Lung (tissue), 12 donors: ENCODE measurements around the gene STARD10. TPM values are rescaled to one million over a fixed set of nuclear protein-coding genes. Genes with fewer than 3 reads are reported as not detected.

Experiments used
- ATAC-seq: fragments of 200-7000 bp; cut with Tn5 transposase; one replicate; pipeline ENCODE4 v1.9.1; 2020; ENCODE audit warnings: moderate number of reproducible peaks; ENCODE audit not compliant: insufficient read depth, low FRiP score
- DNase-seq, 3 donors: peaks; one replicate each; pipeline ENCODE4 v3.0.0-alpha.2; 2013 to 2017
- H3K27ac ChIP-seq, 2 donors: one replicate each; pipeline ENCODE4 v1.5.1; 2013; ENCODE audit warnings: mild to moderate bottlenecking in 2 of 2, moderate library complexity in 2 of 2, control low read depth in 1 of 2, inconsistent platforms in 1 of 2, low read depth in 1 of 2, low read length in 1 of 2
- H3K27me3 ChIP-seq, 3 donors: one replicate each; pipeline ENCODE4 v1.5.1; 2013; ENCODE audit warnings: low read length in 2 of 3; ENCODE audit not compliant: control insufficient read depth in 3 of 3, insufficient read depth in 3 of 3
- H3K36me3 ChIP-seq, 4 donors: one replicate each; pipeline ENCODE4 v1.5.1; 2013; ENCODE audit warnings: low read length in 4 of 4, mild to moderate bottlenecking in 1 of 4, moderate library complexity in 1 of 4; ENCODE audit not compliant: control insufficient read depth in 4 of 4, insufficient read depth in 4 of 4
- H3K4me1 ChIP-seq, 5 donors: one replicate each; pipeline ENCODE4 v1.5.1; 2013; ENCODE audit warnings: low read length in 5 of 5, mild to moderate bottlenecking in 2 of 5, moderate library complexity in 1 of 5; ENCODE audit not compliant: control insufficient read depth in 5 of 5, insufficient read depth in 5 of 5
- H3K4me3 ChIP-seq: one replicate; pipeline ENCODE4 v1.5.1; 2013; ENCODE audit warnings: mild to moderate bottlenecking, control low read depth, moderate library complexity
- H3K9ac ChIP-seq, 2 donors: one replicate each; pipeline ENCODE4 v1.5.1; 2013; ENCODE audit warnings: low read length in 2 of 2, control low read depth in 1 of 2; ENCODE audit not compliant: insufficient read depth in 1 of 2
- H3K9me3 ChIP-seq, 4 donors: one replicate each; pipeline ENCODE4 v1.5.1; 2013; ENCODE audit warnings: low read length in 3 of 4, mild to moderate bottlenecking in 1 of 4, moderate library complexity in 1 of 4; ENCODE audit not compliant: control insufficient read depth in 4 of 4, insufficient read depth in 3 of 4
- CTCF ChIP-seq: IDR thresholded peaks from 2 replicates; pipeline ENCODE4 v1.5.1; 2012; ENCODE audit warnings: mild to moderate bottlenecking; ENCODE audit errors: control extremely low read depth, extremely low read depth
- WGBS, 2 donors: extraction: QIAGEN DNeasy Blood & Tissue Kit; methylation state at CpG; one replicate each; pipeline ENCODE4 v1.1.7; 2013; 5-methylcytosine and 5-hydroxymethylcytosine counted together
- polyA plus RNA-seq, 2 donors: library from polyadenylated mRNA; stranded (reverse); fragments of 200-250 nt; gene quantifications; one replicate each; pipeline ENCODE4 v1.2.1, GENCODE V29; 2013
- total RNA-seq, 2 donors: library from RNA; depleted of rRNA in 1 of 2; stranded (reverse); fragments of >200 nt in 1 of 2; gene quantifications; one replicate each; pipeline ENCODE4 v1.2.1, GENCODE V29; 2014 to 2021
- donor health status: control.
- donor health status: control.
- donor health status: Bipolar disorder and iron deficiency.
- donor health status: healthy.
- donor health status: DM: yes; HTN: yes; CAD: no.

Gene STARD10
- total and polyA plus RNA-seq, 4 donors = 66.5 to 198 (median 102) TPM

GRCh38 chr11:72788241-72788640, 5.6 kb downstream of the STARD10 start:
- 54 to 64% methylated on average over 7 of the region's 7 CpGs for WGBS, 2 donors
- Histone ChIP-seq H3K4me1 (peaks cover 0 to 20% (median 10%) of the 10 kb centered on the region in 5 donors), H3K27ac (peak overlapping the region in 1 of 2 donors; percentile 60), H3K9me3 (no peaks in the 10 kb centered on the region), H3K27me3 (no peaks in the 10 kb centered on the region), H3K9ac (no peak overlapping the region), H3K4me3 (no peak overlapping the region), H3K36me3 (no peaks in the 10 kb centered on the region)
- ATAC-seq = no peak
- TF ChIP-seq CTCF = no peak
- DNase-seq = no peak

DNA sequence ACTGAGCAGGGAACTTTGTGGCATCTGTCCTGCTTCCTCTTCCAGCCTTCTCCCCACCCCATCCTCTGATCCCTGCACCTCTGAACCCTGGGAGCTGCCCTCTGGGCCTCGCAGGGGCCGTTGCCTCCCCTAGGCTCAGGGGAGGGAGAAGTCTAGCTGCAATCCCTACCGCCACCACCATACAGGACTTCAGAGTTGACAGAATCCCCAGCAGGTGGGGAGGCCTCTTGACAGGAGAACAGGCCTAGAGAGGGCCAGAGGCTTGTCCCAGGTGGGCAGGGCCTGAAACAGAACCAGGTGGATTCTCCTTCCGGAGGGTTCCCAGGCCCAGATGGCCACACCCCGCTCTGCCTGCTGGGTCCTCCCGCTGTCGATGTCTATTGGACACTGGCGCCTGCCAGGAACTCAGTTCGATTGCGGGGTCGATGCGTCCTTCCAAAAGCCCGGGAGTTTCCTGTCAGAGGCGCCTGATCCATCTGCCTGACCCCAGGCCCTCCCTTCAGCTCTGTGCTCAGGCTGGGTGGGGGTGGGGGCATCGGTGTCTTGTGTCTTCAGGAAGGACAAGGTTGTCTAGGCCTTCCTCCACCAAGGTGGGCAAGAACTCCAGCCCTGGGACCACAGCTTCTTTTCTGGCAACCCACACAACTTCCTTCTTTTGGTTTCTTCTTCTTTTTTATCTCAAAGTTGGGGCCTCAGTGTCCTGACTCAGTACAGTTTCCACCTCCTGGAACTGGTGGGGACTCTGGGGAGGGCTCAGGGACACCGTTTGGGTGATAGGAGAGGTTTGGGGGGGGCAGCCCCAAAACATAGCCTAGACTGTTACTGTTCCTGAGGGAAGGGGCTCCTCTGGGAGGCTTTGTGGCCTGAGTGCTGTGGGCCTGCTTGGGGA, 6.4 kb downstream of the STARD10 start:
- H3K27me3 ChIP-seq = no peaks in the 10 kb centered on the region
- no peaks in the 10 kb centered on the region for H3K36me3 ChIP-seq
- WGBS, 2 donors = 29 to 55% methylated on average over 16 of the region's 16 CpGs
- DNase-seq (peak in 2 of 3 donors; percentile 26 to 43), ATAC-seq (no peak)
- H3K9ac ChIP-seq = no peak overlapping the region
- no peak overlapping the region for H3K4me3 ChIP-seq
- TF ChIP-seq CTCF = no peak
- H3K27ac ChIP-seq = peak overlapping the region in 1 of 2 donors; percentile 60
- H3K9me3 ChIP-seq = no peaks in the 10 kb centered on the region
- peaks cover 0 to 17% (median 7%) of the 10 kb centered on the region in 5 donors for H3K4me1 ChIP-seq

DNA sequence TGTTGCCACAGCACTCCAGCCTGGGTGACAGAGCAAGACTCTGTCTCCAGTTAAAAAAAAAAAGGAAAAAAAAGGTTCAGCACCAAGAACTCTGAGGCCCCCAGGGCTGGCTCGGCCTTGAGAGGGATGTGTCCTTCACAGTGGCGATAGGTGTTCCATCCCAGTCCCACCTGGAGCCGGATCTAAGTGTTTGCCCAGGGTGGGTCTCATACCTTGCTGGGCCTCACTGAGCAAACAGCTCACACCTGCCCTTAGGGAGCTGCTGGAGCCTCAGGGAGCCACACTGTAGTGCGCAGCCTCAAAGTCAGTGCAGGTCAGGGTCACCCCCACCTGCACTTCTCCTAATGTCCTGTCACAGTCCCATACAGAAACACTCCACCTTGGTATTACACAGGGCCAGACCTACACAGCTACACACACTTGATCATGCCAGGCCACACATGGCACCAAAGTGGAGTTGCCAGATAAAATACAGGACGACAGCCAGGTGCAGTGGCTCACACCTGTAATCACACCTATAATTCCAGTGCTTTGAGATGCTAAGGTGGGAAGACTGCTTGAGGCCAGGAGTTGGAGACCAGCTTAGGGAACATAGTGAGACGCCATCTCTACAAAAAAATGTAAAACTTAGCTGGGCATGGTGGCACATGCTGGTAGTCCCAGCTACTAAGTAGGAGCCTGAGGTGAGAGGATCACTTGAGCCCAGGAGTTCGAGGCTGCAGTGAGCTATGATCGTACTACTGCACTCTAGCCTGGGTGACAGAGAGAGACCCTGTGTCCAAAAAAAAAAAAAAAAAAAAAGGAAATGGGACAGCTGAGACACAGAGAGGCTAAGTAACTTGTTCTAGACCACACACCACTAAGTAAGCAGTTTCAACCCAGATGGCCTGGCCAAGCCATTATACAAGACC, 7.3 kb downstream of the STARD10 start:
- ATAC-seq (peak; percentile 42), DNase-seq (peak; percentile 43 to 70 (median 56))
- Histone ChIP-seq H3K4me1 (peaks cover 0 to 24% (median 13%) of the 10 kb centered on the region in 5 donors), H3K9ac (no peak overlapping the region), H3K9me3 (no peaks in the 10 kb centered on the region), H3K27ac (peak overlapping the region in 1 of 2 donors; percentile 58), H3K27me3 (no peaks in the 10 kb centered on the region), H3K36me3 (no peaks in the 10 kb centered on the region), H3K4me3 (no peak overlapping the region)
- 73 to 89% methylated on average over 8 of the region's 8 CpGs for WGBS, 2 donors
- TF ChIP-seq CTCF = no peak
